Activated CD4-positive, CD25-positive, alpha-beta regulatory T cell (primary cell): ENCODE measurements around the gene SARNP.
"Not testable (repeated sequence)": the region's sequence is repeated elsewhere in the genome, so short reads cannot be mapped to it uniquely, and the experiment has no call there.

Experiments
- DNase-seq, 4 experiments: peaks; one replicate each; lab custom pipeline; 2025; lab: John Stamatoyannopoulos, UW

Gene SARNP

GRCh38 chr12:55839345-55840140 lies 22.0 kb upstream of the SARNP start:
- DNase-seq, result no peak

- no peak for DNase-seq
These were observed 20.8 kb upstream of the SARNP start for GRCh38 chr12:55838361-55838760.

GRCh38 chr12:55834400-55834799 lies 16.9 kb upstream of the SARNP start:
- not testable (repeated sequence) for DNase-seq

GRCh38 chr12:55833056-55833455 lies 15.5 kb upstream of the SARNP start:
- DNase-seq, result no peak

GRCh38 chr12:55831447-55831815 lies 13.9 kb upstream of the SARNP start:
- DNase-seq, result no peak

GRCh38 chr12:55830601-55831446 lies 13.3 kb upstream of the SARNP start:
- DNase-seq, result peak in 3 of 4 experiments; percentile 7 to 20 (median 17)

- no peak for DNase-seq
These were observed 12.6 kb upstream of the SARNP start for GRCh38 chr12:55829967-55830600.

GRCh38 chr12:55828357-55828756 lies 10.8 kb upstream of the SARNP start:
- no peak for DNase-seq

GRCh38 chr12:55827806-55828205 lies 10.3 kb upstream of the SARNP start:
- DNase-seq, result no peak

- DNase-seq, result no peak
These were observed 7.2 kb upstream of the SARNP start for GRCh38 chr12:55824726-55825125.

GRCh38 chr12:55823419-55823818 lies 5.9 kb upstream of the SARNP start:
- no peak for DNase-seq

GRCh38 chr12:55822228-55822627 lies 4.7 kb upstream of the SARNP start:
- DNase-seq, result no peak

GRCh38 chr12:55820679-55821078 lies 3.2 kb upstream of the SARNP start:
- DNase-seq, result no peak

GRCh38 chr12:55818886-55819285 lies 1.4 kb upstream of the SARNP start:
- DNase-seq, result no peak

GRCh38 chr12:55818140-55818728 lies 710 bp upstream of the SARNP start:
- no peak for DNase-seq

GRCh38 chr12:55816881-55817344 lies 611 bp downstream of the SARNP start:
- no peak for DNase-seq

GRCh38 chr12:55815473-55815872 lies 2.1 kb downstream of the SARNP start:
- DNase-seq, result no peak

GRCh38 chr12:55814257-55814656 lies 3.3 kb downstream of the SARNP start:
- no peak for DNase-seq

GRCh38 chr12:55812088-55812487 lies 5.4 kb downstream of the SARNP start:
- DNase-seq, result no peak

- no peak for DNase-seq
These were observed 8.2 kb downstream of the SARNP start for GRCh38 chr12:55809274-55809673.

- DNase-seq, result no peak
These were observed 10.5 kb downstream of the SARNP start for GRCh38 chr12:55806982-55807381.

- DNase-seq, result no peak
These were observed 20.0 kb downstream of the SARNP start for GRCh38 chr12:55797550-55797949.
